Subcutaneous adipose tissue (tissue), 4 donors: ENCODE data around the gene PGAP2. TPM values are rescaled to one million over a fixed set of nuclear protein-coding genes. Genes with fewer than 3 reads are reported as not detected.

ENCODE experiments used
- CTCF ChIP-seq: fragments of 450-650 bp; IDR thresholded peaks from one replicate; pipeline ENCODE4 v1.5.1; 2016; ENCODE audit warnings: low read depth, mild to moderate bottlenecking, control low read depth, antibody characterized with exemption, moderate library complexity
- total RNA-seq, 4 donors: library from RNA; depleted of rRNA; stranded (reverse); fragments of >200 nt; gene quantifications; one replicate each; pipeline ENCODE4 v1.1.0, GENCODE V29; 2016

PGAP2 gene
- total RNA-seq, 4 donors from 2014 or later: 5.5 to 9.3 (median 7.3) TPM

DNA sequence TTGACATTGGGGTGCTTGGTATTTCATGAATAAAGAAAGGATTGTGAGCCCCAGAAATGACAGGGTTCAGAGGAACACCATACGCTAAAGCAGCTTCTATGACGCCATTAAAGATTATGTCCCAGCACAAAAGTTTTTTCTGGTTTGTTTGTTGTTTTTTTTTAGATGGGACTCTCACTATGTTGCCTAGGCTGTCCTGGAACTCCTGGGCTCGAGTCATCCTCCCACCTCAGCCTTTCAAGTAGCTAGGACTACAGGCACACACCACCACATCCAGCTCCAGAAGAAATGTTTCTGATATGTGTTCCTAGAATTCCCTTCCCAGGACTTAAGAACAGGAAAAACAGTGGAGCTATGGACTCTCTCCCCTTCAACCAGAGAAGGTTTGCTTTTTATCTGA lies 35.0 kb downstream of the PGAP2 start:
- no peak for TF ChIP-seq CTCF

DNA sequence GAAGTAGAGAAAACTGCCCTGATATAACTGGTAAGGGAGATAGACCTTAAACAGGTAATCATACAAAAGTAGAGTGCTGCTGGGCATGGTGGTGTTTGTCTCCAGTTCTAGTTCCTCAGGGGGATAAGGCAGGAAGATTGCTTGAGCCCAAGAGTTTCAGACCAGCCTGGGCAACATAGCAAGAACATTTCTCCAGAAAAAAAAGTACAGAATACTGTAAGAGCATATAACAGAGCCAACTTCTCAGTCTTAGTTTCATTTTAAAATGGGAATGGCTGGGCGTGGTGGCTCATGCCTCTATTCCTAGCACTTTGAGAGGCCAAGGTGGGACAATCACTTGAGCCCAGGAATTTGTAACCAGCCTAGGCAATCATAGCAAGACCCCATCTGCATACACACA lies 36.9 kb downstream of the PGAP2 start:
- no peak for TF ChIP-seq CTCF

DNA sequence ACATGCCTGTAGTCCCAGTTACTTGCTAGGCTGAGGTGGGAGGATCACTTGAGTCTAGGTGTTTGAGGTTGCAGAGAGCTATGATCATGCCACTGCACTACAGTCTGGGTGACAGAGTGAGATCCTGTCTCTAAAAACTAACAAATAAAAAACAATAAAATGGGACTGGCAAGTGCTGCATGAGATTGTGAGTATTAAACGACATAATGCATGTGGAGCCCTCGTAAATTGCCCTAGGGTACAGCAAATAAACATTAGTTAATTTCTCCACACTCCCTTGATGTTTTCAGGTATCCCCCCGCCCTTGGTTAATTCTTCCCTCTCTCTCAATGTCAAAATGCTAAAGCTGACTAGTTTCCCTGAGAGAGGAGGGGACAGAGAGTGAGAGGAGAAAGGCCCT lies 37.3 kb downstream of the PGAP2 start:
- no peak for TF ChIP-seq CTCF

- no peak for TF ChIP-seq CTCF
These were observed 41.0 kb downstream of the PGAP2 start for GRCh38 chr11:3849297-3849874.

DNA sequence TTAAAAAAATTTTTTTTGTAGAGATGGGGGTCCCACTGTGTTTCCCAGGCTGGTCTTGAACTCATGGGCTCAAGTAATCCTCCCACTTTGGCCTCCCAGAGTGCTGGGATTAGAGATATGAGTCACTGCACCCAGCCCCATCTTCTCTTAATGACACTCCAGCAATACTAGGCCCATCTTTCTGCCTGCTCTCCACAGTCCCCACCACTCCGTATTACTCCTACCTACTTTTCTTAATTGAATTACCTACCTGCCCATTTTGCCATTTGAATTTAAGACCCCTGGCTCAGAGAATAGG lies 45.1 kb downstream of the PGAP2 start:
- no peak for TF ChIP-seq CTCF

- TF ChIP-seq CTCF: no peak
These were observed 45.7 kb downstream of the PGAP2 start for GRCh38 chr11:3853899-3854659.

GRCh38 chr11:3854660-3854976 lies 46.3 kb downstream of the PGAP2 start:
- no peak for TF ChIP-seq CTCF
